AG09319 (cell line): ENCODE data around the gene ERC2.

Experiments
- DNase-seq: peaks from one replicate; pipeline ENCODE4 v3.0.0-alpha.2; 2010; ENCODE audit warnings: low read depth; ENCODE audit errors: extremely low read depth
- TF ChIP-seq, protein P1 (sequence below): IDR thresholded peaks from 2 replicates; pipeline ENCODE4 v1.5.1; 2011; ENCODE audit warnings: low read depth, mild to moderate bottlenecking, inconsistent platforms, low read length, moderate library complexity

The ERC2 gene

DNA sequence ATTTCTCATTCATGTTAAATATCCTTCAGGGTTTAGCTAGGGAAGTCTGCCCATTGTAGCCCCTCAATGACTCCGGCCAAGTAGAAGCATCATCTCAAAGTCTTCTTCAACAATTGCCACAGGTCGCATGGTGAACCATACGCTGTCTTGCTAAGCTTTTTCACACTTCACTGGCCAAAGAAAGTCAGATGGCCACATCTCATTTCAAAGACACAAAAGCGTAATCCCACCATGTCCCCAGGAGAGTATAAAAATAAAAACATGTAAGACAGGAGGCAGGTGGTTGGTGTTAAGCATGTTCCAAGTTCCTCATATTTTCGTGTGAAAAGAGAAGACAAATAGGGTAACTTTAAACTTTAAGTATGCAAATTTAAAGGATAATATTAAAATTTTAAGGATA is 147.4 kb downstream of the ERC2 start:
- DNase-seq: no peak
- TF ChIP-seq, protein P1, sequence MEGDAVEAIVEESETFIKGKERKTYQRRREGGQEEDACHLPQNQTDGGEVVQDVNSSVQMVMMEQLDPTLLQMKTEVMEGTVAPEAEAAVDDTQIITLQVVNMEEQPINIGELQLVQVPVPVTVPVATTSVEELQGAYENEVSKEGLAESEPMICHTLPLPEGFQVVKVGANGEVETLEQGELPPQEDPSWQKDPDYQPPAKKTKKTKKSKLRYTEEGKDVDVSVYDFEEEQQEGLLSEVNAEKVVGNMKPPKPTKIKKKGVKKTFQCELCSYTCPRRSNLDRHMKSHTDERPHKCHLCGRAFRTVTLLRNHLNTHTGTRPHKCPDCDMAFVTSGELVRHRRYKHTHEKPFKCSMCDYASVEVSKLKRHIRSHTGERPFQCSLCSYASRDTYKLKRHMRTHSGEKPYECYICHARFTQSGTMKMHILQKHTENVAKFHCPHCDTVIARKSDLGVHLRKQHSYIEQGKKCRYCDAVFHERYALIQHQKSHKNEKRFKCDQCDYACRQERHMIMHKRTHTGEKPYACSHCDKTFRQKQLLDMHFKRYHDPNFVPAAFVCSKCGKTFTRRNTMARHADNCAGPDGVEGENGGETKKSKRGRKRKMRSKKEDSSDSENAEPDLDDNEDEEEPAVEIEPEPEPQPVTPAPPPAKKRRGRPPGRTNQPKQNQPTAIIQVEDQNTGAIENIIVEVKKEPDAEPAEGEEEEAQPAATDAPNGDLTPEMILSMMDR: no peak

DNA sequence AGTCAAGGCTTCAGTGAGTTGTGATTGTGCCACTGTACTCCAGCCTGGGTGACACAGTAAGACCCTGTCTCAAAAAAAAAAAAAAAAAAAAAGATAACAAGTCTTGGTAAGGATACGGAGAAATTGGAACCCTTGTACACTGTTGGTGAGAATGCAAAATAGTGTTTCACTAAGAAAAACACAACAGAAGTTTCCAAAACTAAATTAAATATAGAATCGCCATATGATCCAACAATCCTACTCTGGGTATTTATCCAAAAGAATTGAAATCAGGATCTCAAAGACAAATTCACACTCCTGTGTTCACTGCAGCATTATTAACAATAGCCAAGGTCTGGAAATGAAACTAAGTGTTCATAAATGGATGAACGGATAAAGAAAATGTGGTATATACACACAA is 149.4 kb downstream of the ERC2 start:
- TF ChIP-seq, protein P1: no peak
- DNase-seq: no peak

DNA sequence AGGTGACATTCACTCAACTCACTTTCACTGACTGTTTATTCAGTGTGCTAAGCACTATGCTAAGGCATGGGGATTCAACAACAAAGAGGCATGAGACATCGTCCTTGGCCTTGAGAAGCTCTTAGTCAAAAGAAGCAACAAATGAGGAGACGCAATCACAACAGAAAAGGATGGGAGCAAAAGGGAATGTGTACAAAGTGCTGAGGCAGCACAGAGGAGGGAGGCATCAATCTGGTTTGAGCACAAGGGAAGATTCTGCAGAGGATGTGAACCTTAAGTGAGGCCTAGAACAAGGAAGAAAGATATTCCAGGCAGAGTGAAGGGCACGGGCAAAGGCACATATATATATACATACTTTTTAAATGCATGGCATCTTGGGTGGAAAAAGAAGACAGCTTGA is 151.3 kb downstream of the ERC2 start:
- TF ChIP-seq, protein P1: no peak
- DNase-seq: no peak

DNA sequence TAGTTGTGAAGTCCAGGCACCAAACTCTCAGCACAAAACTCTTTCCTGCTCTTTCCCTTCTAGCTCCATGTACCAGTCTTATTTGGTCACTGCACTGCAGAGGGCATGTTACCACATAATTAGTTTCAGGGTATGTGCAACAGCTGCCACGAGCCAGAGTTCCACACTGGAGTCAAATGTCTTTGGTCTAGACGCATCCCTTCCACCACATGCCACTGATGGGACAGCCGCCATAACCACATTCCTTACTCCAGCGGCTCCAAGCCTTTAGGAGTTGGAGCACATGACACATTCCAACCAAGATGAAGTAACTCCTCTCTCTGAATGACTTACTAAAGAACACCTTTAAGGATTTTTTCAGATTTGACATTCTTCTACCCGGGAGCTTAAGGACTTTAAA is 153.4 kb downstream of the ERC2 start:
- peak; percentile 2 for DNase-seq
- TF ChIP-seq, protein P1: no peak

DNA sequence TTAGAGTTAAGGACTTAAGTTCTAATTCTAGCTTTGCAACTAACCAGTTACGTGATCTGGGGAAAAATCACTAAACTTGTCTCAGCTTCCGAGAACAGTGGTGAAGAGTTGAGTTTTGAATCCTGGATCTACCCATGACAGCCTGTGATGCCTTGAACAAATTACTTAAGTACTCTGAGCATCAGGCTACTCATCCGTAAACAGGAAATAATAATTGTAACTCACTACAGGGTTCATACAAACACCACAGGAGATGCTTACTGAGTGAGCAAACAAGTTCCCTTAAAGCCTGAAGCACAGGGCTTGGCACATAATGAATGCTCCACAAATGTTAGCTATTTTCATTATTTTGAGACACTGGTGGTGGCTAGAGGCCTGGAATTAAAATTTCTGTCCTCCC is 158.8 kb downstream of the ERC2 start:
- no peak for DNase-seq
- TF ChIP-seq, protein P1: no peak

DNA sequence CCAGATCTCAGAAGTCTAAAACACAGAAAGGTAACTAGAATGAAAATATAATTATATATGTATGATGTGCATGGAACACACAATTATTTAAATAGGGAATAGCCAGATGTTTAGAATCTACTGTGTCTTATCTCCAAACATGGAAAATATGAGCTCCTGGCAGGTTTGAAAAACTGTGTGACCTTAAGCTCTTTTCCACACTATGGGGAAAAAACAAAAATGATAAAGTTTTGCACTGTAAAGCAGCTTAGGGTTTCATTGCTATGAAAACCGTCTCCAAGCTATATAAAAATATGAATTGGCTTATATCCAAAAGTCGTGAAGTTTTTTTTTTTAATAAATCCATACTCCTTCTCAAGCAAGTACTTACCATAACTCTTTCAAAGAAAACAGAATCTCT is 159.8 kb downstream of the ERC2 start:
- DNase-seq: no peak
- TF ChIP-seq, protein P1: no peak

DNA sequence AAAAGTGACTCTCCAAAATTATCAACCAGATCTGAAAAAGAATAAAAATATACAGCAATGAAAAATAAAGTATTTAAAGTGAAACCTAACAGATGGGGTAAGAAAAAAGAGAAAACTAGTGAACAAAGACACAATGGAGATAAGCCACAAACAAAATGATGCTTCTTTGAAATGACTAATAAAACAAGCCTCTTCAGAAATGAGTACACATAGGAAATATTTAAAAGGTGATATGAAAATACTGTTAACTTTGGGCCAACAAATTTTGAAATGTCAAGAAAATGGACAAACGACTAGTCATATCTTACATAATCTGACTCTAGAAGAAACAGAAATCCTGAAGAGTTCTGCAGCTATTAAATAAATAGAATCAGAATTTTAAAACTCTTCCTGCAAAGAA is 164.2 kb downstream of the ERC2 start:
- TF ChIP-seq, protein P1: no peak
- DNase-seq: no peak
